GM19397 (cell line): ENCODE measurements around the gene ATG5.

ENCODE experiments used
- ATAC-seq: cut with Tn5 transposase; IDR thresholded peaks from one replicate; pipeline ENCODE4 v1.9.1; 2021; ENCODE audit warnings: mild to moderate bottlenecking, moderate library complexity; ENCODE audit not compliant: unreplicated experiment

The ATG5 gene

GRCh38 chr6:106134906-106135634, 190.5 kb downstream of the ATG5 start:
- no peak for ATAC-seq
